Type B pancreatic cell (in vitro differentiated cells): ENCODE data around the gene ATL1. TPM values are rescaled to one million over a fixed set of nuclear protein-coding genes. Genes with fewer than 3 reads are reported as not detected.
"Not testable (repeated sequence)": the region's sequence is repeated elsewhere in the genome, so short reads cannot be mapped to it uniquely, and the experiment has no call there.

Source experiments
- DNase-seq: peaks from one replicate; pipeline ENCODE4 v3.0.0; 2021; ENCODE audit warnings: mixed read lengths; ENCODE audit not compliant: unreplicated experiment; ENCODE audit errors: extremely low spot score
- H3K27ac Mint-ChIP-seq: 2 replicates; pipeline ENCODE4 v1.8.0; 2021; ENCODE audit warnings: mild to moderate bottlenecking, mixed read lengths
- H3K27me3 Mint-ChIP-seq: 2 replicates; pipeline ENCODE4 v1.8.0; 2021; ENCODE audit warnings: mixed read lengths
- H3K36me3 Mint-ChIP-seq: 2 replicates; pipeline ENCODE4 v1.8.0; 2021; ENCODE audit warnings: mixed read lengths
- H3K4me1 Mint-ChIP-seq: one replicate; pipeline ENCODE4 v1.8.0; 2021; ENCODE audit warnings: mixed read lengths; ENCODE audit not compliant: unreplicated experiment
- H3K4me3 Mint-ChIP-seq: 2 replicates; pipeline ENCODE4 v1.8.0; 2021; ENCODE audit warnings: mild to moderate bottlenecking, mixed read lengths
- H3K9me3 Mint-ChIP-seq: 2 replicates; pipeline ENCODE4 v1.8.0; 2021; ENCODE audit warnings: mixed read lengths
- CTCF ChIP-seq: fragments of 200-600 bp; sonication (generic); conservative IDR thresholded peaks from 2 replicates; pipeline ENCODE4 v1.5.0; 2021; ENCODE audit warnings: antibody characterized with exemption, mild to moderate bottlenecking
- total RNA-seq: library from RNA; stranded (reverse); gene quantifications from 2 replicates; pipeline ENCODE4 v1.2.1, GENCODE V29; 2021; ENCODE audit warnings: low replicate concordance

Gene ATL1
- total RNA-seq, 1 donor from 2014 or later, result 5.7 TPM

DNA sequence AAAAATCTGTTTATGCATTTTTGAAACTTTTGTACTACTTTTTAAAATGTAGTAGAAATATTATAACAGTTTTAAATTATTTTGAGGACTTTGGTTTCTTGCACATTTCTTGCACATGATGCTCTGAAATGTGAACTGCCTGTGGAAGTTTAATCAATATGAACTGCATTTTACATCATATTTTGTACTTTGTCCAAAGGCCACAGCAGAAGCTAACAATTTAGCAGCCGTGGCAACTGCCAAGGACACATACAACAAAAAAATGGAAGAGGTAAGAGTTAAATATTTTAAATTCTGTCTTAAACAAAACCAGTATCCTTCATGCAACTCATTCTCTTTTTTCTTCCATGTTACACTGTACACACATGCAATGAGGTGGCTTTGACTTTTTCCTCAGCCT lies 63.0 kb downstream of the ATL1 start:
- TF ChIP-seq CTCF, result no peak
- H3K9me3 Mint-ChIP-seq, result no peaks in the 10 kb centered on the region
- H3K27ac Mint-ChIP-seq, result no peak overlapping the region

DNA sequence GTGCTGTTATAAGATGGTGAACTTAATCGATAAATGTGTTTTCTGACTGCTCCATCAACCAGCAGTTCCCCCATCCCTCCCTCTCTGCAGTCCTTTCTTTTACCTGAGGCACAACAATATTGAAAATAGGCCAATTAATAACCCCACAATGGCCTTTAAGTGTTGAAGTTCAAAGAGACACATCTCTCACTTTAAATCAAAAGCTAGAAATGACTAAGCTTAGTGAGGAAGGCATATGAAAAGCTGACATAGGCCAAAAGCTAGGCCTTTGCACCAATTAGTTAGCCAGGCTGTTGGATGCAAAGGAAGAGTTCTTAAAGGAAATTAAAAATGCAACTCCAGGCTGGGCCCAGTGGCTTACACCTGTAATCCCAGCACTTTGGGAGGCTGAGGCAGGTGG lies 64.5 kb downstream of the ATL1 start:
- TF ChIP-seq CTCF, result no peak
- Mint-ChIP-seq H3K4me1 (no peaks in the 10 kb centered on the region), H3K27me3 (no peaks in the 10 kb centered on the region), H3K27ac (no peak overlapping the region), H3K36me3 (peaks cover 7% of the 10 kb centered on the region), H3K9me3 (no peaks in the 10 kb centered on the region), H3K4me3 (no peak overlapping the region)
- no peak for DNase-seq

More for the DNA sequence above, 63.0 kb downstream of the ATL1 start:
- no peaks in the 10 kb centered on the region for H3K4me1 Mint-ChIP-seq
- H3K36me3 Mint-ChIP-seq, result peaks cover 7% of the 10 kb centered on the region
- H3K4me3 Mint-ChIP-seq, result no peak overlapping the region
- no peak for DNase-seq
- no peaks in the 10 kb centered on the region for H3K27me3 Mint-ChIP-seq

DNA sequence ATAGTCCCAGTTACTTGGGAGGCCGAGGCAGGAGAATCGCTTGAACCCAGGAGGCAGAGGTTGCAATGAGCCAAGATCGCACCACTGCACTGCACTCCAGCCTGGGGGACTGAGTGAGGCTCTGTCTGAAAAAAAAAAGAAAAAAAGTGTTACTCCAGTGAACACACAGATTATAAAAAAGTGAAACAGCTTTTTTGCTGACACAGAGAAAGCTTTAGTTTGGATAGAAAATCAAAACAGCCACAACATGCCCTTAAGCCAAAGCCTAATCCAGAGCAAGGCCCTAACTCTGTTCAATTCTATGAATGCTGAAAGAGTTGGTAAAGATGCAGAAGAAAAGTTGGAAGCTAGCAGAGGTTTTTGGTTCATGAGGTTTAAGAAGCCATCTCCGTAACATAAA lies 65.0 kb downstream of the ATL1 start:
- H3K27ac Mint-ChIP-seq, H3K4me3 Mint-ChIP-seq, H3K36me3 Mint-ChIP-seq, H3K4me1 Mint-ChIP-seq, DNase-seq, H3K9me3 Mint-ChIP-seq, H3K27me3 Mint-ChIP-seq: not testable (repeated sequence)

DNA sequence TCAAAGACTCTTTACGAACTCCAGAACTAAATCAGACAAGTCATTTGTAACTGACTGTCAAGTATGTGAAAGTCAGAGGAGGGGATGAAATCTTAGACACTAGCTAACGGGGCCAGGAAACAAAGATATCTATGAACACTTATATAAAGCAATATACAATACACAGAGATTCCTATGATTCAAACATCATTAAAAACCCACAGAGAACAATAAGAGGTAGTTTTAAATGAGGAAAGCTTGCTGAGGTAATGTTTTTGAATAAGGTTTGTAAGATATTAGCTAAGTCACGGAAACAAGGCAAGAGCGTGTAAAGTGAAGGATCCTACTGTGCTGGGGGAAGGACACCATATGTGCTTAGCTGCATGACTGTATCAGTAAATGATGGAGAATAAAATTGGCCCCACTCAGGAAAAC lies 71.5 kb downstream of the ATL1 start:
- no peaks in the 10 kb centered on the region for H3K27me3 Mint-ChIP-seq

GRCh38 chr14:50633954-50634353 lies 74.0 kb downstream of the ATL1 start:
- no peak for DNase-seq
- Mint-ChIP-seq H3K27ac (no peak overlapping the region), H3K36me3 (peaks cover 28% of the 10 kb centered on the region), H3K4me1 (peaks cover 8% of the 10 kb centered on the region), H3K4me3 (no peak overlapping the region), H3K27me3 (no peaks in the 10 kb centered on the region), H3K9me3 (no peaks in the 10 kb centered on the region)
- no peak for TF ChIP-seq CTCF

More for the DNA sequence above, 71.5 kb downstream of the ATL1 start:
- no peaks in the 10 kb centered on the region for H3K9me3 Mint-ChIP-seq
- DNase-seq, result no peak
- H3K4me3 Mint-ChIP-seq, result no peak overlapping the region
- no peak for TF ChIP-seq CTCF
- peaks cover 12% of the 10 kb centered on the region for H3K36me3 Mint-ChIP-seq
- H3K4me1 Mint-ChIP-seq, result peaks cover 8% of the 10 kb centered on the region
- H3K27ac Mint-ChIP-seq, result no peak overlapping the region

GRCh38 chr14:50635141-50635540 lies 75.2 kb downstream of the ATL1 start:
- H3K9me3 Mint-ChIP-seq, result no peaks in the 10 kb centered on the region
- no peak overlapping the region for H3K27ac Mint-ChIP-seq
- peaks cover 32% of the 10 kb centered on the region for H3K36me3 Mint-ChIP-seq
- no peak overlapping the region for H3K4me3 Mint-ChIP-seq
- H3K4me1 Mint-ChIP-seq, result peaks cover 8% of the 10 kb centered on the region
- TF ChIP-seq CTCF, result no peak
- no peak for DNase-seq
- H3K27me3 Mint-ChIP-seq, result no peaks in the 10 kb centered on the region
